T-cell (primary cell): ENCODE data around the gene KPNA1. TPM values are rescaled to one million over a fixed set of nuclear protein-coding genes. Genes with fewer than 3 reads are reported as not detected.

Experiments used
- ATAC-seq, 4 experiments: fragments of 200-7000 bp in 3 of 4; fragments of 150-1000 bp in 1 of 4; cut with Tn5 transposase; replicated peaks in 1 of 4; 1 replicate in 3 of 4; 2 replicates in 1 of 4; pipeline ENCODE4 v1.10.0; 2021; ENCODE audit warnings: moderate library complexity in 3 of 4, mild to moderate bottlenecking in 2 of 4, moderate number of reproducible peaks in 1 of 4
- CTCF ChIA-PET, 2 donors: fragments of 300-600 bp; sonication (Branson Sonifier 250); formaldehyde crosslinking; loops; one replicate each; lab custom pipeline; 2022; ENCODE audit warnings: antibody characterized with exemption in 2 of 2; lab: Charles Lee
- POLR2A ChIA-PET, 2 donors: fragments of 300-600 bp; sonication (Branson Sonifier 250); formaldehyde crosslinking; loops; one replicate each; lab custom pipeline; 2022; ENCODE audit warnings: antibody characterized with exemption in 2 of 2; lab: Charles Lee
- DNase-seq, 35 experiments: peaks; one replicate each; pipeline versions ENCODE4 v3.0.0 to v3.0.0-alpha.2; 2013 to 2023
- H3K27ac ChIP-seq: one replicate; pipeline ENCODE4 v1.5.1; 2013; ENCODE audit warnings: low read length
- H3K27me3 ChIP-seq, 2 experiments: replicated peaks in 1 of 2; 1 replicate in 1 of 2; 2 replicates in 1 of 2; pipeline versions ENCODE4 v1.6.1 to v1.7.0; 2013; ENCODE audit warnings: low read length in 1 of 2, mixed read lengths in 1 of 2; ENCODE audit not compliant: control insufficient read depth in 2 of 2, insufficient read depth in 2 of 2; ENCODE audit errors: extremely low read depth in 1 of 2
- H3K36me3 ChIP-seq, 2 donors: 1 replicate in 1 of 2; 2 replicates in 1 of 2; pipeline versions ENCODE4 v1.6.1 to v1.7.0; 2013; ENCODE audit warnings: low read length in 1 of 2; ENCODE audit not compliant: control insufficient read depth in 2 of 2, insufficient read depth in 1 of 2; ENCODE audit errors: extremely low read depth in 1 of 2
- H3K4me1 ChIP-seq, 2 experiments: 1 replicate in 1 of 2; 2 replicates in 1 of 2; pipeline versions ENCODE4 v1.6.1 to v1.7.0; 2013; ENCODE audit warnings: low read length in 2 of 2, mixed read lengths in 1 of 2; ENCODE audit not compliant: insufficient read depth in 2 of 2, control insufficient read depth in 1 of 2; ENCODE audit errors: extremely low read depth in 1 of 2
- H3K4me3 ChIP-seq, 2 donors: 1 replicate in 1 of 2; 2 replicates in 1 of 2; pipeline versions ENCODE4 v1.5.1 to v1.7.0; 2013; ENCODE audit warnings: mild to moderate bottlenecking in 2 of 2, low read length in 1 of 2, moderate library complexity in 1 of 2; ENCODE audit not compliant: control insufficient read depth in 1 of 2; ENCODE audit errors: extremely low read depth in 1 of 2
- H3K9me3 ChIP-seq: 2 replicates; pipeline ENCODE4 v1.7.0; 2013
- H3K27ac Mint-ChIP-seq, 2 donors: one replicate each; pipeline ENCODE4 v1.8.0; 2020 to 2021; ENCODE audit warnings: mild to moderate bottlenecking in 2 of 2, mixed read lengths in 2 of 2
- H3K27me3 Mint-ChIP-seq, 2 donors: one replicate each; pipeline ENCODE4 v1.8.0; 2021 to 2022; ENCODE audit warnings: mixed read lengths in 2 of 2
- H3K36me3 Mint-ChIP-seq: one replicate; pipeline ENCODE4 v1.8.0; 2021; ENCODE audit warnings: mixed read lengths
- H3K4me1 Mint-ChIP-seq, 3 donors: one replicate each; pipeline ENCODE4 v1.8.0; 2020 to 2022; ENCODE audit warnings: mixed read lengths in 3 of 3, mild to moderate bottlenecking in 1 of 3
- H3K4me3 Mint-ChIP-seq, 3 donors: one replicate each; pipeline ENCODE4 v1.8.0; 2020 to 2022; ENCODE audit warnings: mild to moderate bottlenecking in 3 of 3, mixed read lengths in 3 of 3, moderate library complexity in 3 of 3
- H3K9me3 Mint-ChIP-seq, 3 donors: one replicate each; pipeline ENCODE4 v1.8.0; 2020 to 2022; ENCODE audit warnings: mixed read lengths in 3 of 3
- WGBS: methylation state at CpG from one replicate; pipeline ENCODE4 v1.1.5; 2013; ENCODE audit warnings: missing lambda C conversion rate; ENCODE audit not compliant: insufficient coverage; 5-methylcytosine and 5-hydroxymethylcytosine counted together
- total RNA-seq, 35 experiments: library from RNA in 6 of 35; stranded (reverse) in 6 of 35; fragments of 120-200 nt in 1 of 35; gene quantifications; one replicate each; pipeline versions ENCODE4 v1.2.1 to v1.2.4 and lab custom pipeline; 2013 to 2026

KPNA1 gene
- total RNA-seq, 5 donors from 2014 or later (not counting 1 experiment from before 2014, with no cell fraction given) = 55.2 to 65.0 (median 57.5) TPM

- Histone ChIP-seq H3K4me3 (no peak overlapping the region), H3K36me3 (peaks cover 0 to 74% of the 10 kb centered on the region in 2 donors), H3K9me3 (no peaks in the 10 kb centered on the region), H3K27me3 (no peaks in the 10 kb centered on the region), H3K4me1 (no peaks in the 10 kb centered on the region), H3K27ac (no peak overlapping the region)
- CTCF ChIA-PET = no interaction called here
- ATAC-seq = no peak
- Mint-ChIP-seq H3K4me1 (peaks cover 6 to 15% (median 8%) of the 10 kb centered on the region in 3 donors), H3K27me3 (no peaks in the 10 kb centered on the region), H3K27ac (peak overlapping the region; percentile 31 to 76), H3K4me3 (no peak overlapping the region), H3K36me3 (peaks cover 60% of the 10 kb centered on the region), H3K9me3 (no peaks in the 10 kb centered on the region)
- no CpG with 5 or more reads among the region's 2 CpGs for WGBS
- POLR2A ChIA-PET = no interaction called here
- no peak for DNase-seq
These were observed 18.7 kb upstream of the KPNA1 start for GRCh38 chr3:122533480-122533879.

DNA sequence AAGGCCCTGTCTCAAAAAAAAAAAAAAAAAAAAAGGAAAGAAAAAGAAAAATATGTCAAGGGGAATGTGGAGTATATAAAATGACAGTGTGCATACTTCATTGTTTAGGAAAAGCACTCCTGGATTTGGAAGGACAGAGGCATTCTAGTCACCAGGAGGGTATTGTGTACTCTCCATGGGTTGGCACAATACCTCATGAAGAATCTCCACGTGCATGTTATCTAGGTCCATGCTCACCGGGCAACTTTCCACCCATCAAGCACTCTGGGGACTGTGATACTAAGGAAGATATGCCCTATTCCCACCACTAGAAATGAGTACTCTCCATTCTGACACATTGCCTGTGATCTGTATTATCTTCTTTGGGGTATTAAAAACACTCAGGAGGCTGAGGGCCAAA lies 15.4 kb upstream of the KPNA1 start:
- Histone ChIP-seq H3K4me1 (no peaks in the 10 kb centered on the region), H3K9me3 (no peaks in the 10 kb centered on the region), H3K27ac (no peak overlapping the region), H3K27me3 (no peaks in the 10 kb centered on the region), H3K4me3 (no peak overlapping the region), H3K36me3 (peaks cover 0 to 51% of the 10 kb centered on the region in 2 donors)
- DNase-seq = no peak
- H3K4me3 Mint-ChIP-seq = no peak overlapping the region
- ChIA-PET CTCF (no interaction called here), POLR2A (interaction anchor here in 1 of 2 donors (0.6 kb wide), 1 partner anchor 9 kb away, joined by 4 read pairs; no protein-coding TSS in a partner anchor)
- H3K4me1 Mint-ChIP-seq = peaks cover 0 to 9% (median 5%) of the 10 kb centered on the region in 3 donors
- H3K27ac Mint-ChIP-seq = no peak overlapping the region
- no peaks in the 10 kb centered on the region for H3K27me3 Mint-ChIP-seq
- ATAC-seq = no peak
- no peaks in the 10 kb centered on the region for H3K9me3 Mint-ChIP-seq
- H3K36me3 Mint-ChIP-seq = peaks cover 48% of the 10 kb centered on the region
- WGBS = no CpG with 5 or more reads among the region's 2 CpGs

DNA sequence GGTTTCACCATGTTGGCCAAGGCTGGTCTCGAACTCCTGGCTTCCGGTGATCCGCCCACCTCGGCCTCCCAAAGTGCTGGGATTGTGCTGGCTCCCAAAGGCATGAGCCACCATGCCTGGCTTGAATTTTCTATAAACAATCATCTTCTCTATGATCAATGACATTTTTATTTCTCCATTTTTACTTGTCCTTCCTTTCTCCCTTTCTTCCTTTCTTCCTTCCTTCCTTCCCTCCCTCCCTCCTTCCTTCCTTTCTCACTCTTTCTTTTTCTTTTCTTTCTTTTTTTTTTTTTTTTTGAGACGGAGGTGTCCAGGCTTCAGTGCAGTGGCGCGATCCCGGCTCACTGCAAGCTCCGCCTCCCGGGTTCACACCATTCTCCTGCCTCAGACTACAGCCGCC lies 8.6 kb upstream of the KPNA1 start:
- Mint-ChIP-seq H3K9me3 (no peaks in the 10 kb centered on the region), H3K36me3 (peaks cover 9% of the 10 kb centered on the region), H3K27ac (no peak overlapping the region), H3K4me1 (no peaks in the 10 kb centered on the region), H3K27me3 (no peaks in the 10 kb centered on the region), H3K4me3 (no peak overlapping the region)
- ATAC-seq (no peak), DNase-seq (no peak)
- no peak overlapping the region for H3K27ac ChIP-seq
- H3K27me3 ChIP-seq = no peaks in the 10 kb centered on the region
- no peak overlapping the region for H3K4me3 ChIP-seq
- ChIA-PET CTCF (no interaction called here), POLR2A (interaction anchor here (0.6 to 0.7 kb wide), 2 partner anchors 70 to 172 kb away, joined by 3 to 11 read pairs; no protein-coding TSS in a partner anchor)
- no peaks in the 10 kb centered on the region for H3K9me3 ChIP-seq
- no peaks in the 10 kb centered on the region for H3K4me1 ChIP-seq
- H3K36me3 ChIP-seq = peaks cover 0 to 7% of the 10 kb centered on the region in 2 donors
- WGBS = 82% methylated on average over 4 of the region's 11 CpGs

GRCh38 chr3:122520861-122521260 lies 6.1 kb upstream of the KPNA1 start:
- Histone ChIP-seq H3K27ac (no peak overlapping the region), H3K9me3 (no peaks in the 10 kb centered on the region), H3K4me3 (no peak overlapping the region), H3K4me1 (no peaks in the 10 kb centered on the region), H3K27me3 (no peaks in the 10 kb centered on the region), H3K36me3 (no peaks in the 10 kb centered on the region)
- DNase-seq = no peak
- Mint-ChIP-seq H3K27ac (no peak overlapping the region), H3K4me1 (no peaks in the 10 kb centered on the region), H3K4me3 (no peak overlapping the region), H3K27me3 (no peaks in the 10 kb centered on the region), H3K36me3 (no peaks in the 10 kb centered on the region), H3K9me3 (no peaks in the 10 kb centered on the region)
- no peak for ATAC-seq
- ChIA-PET CTCF (interaction anchor here in 1 of 2 donors (0.7 kb wide), 1 partner anchor 53 kb away, joined by 3 read pairs; no protein-coding TSS in a partner anchor), POLR2A (interaction anchor here in 1 of 2 donors (0.6 kb wide), 2 partner anchors 9 to 37 kb away, joined by 3 to 4 read pairs; no protein-coding TSS in a partner anchor)
- WGBS = no CpG with 5 or more reads among the region's 4 CpGs

- Histone ChIP-seq H3K27ac (no peak overlapping the region), H3K27me3 (no peaks in the 10 kb centered on the region), H3K4me3 (no peak overlapping the region), H3K4me1 (peaks cover 0 to 6% of the 10 kb centered on the region in 2 experiments), H3K9me3 (no peaks in the 10 kb centered on the region), H3K36me3 (no peaks in the 10 kb centered on the region)
- ATAC-seq (no peak), DNase-seq (no peak)
- Mint-ChIP-seq H3K4me3 (no peak overlapping the region), H3K36me3 (no peaks in the 10 kb centered on the region), H3K27me3 (no peaks in the 10 kb centered on the region), H3K9me3 (no peaks in the 10 kb centered on the region), H3K4me1 (peaks cover 2 to 5% (median 4%) of the 10 kb centered on the region in 3 donors), H3K27ac (no peak overlapping the region)
- ChIA-PET POLR2A (no interaction called here), CTCF (interaction anchor here in 1 of 2 donors (0.6 kb wide), 1 partner anchor 13 kb away, joined by 3 read pairs; no protein-coding TSS in a partner anchor)
These were observed 5.0 kb upstream of the KPNA1 start for GRCh38 chr3:122519693-122520092.

DNA sequence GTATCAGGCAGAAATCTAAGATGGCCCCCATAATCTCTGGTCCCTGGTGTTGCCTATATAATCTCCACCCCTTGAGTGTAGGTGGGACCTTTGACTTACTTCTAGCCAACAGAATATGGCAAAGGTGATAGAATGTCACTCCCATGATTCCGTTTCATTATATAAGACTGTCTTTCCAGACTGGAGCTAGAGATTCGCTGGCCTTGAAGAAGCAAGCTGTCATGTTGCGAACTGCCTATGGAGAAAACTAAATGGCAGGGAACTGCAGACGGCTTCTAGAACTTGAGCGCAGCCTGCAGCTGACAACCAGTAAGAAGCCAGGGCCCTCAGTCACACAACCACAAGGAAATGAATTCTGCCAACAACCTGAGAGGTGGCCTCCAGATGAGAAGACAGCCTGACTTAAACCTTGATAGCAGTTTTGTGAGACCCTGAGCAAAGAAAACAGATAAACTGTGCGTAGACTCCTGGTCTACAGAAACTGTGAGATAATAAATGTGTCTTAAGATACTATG lies 2.2 kb upstream of the KPNA1 start:
- POLR2A ChIA-PET = interaction anchor here in 1 of 2 donors (0.7 kb wide), 1 partner anchor 685 kb away, joined by 3 read pairs; the partner anchor contains the start of gene SEC22A
- CTCF ChIA-PET = no interaction called here
- ATAC-seq = no peak

More for the DNA sequence above, 2.2 kb upstream of the KPNA1 start:
- H3K36me3 ChIP-seq = no peaks in the 10 kb centered on the region
- H3K9me3 Mint-ChIP-seq = no peaks in the 10 kb centered on the region
- no peaks in the 10 kb centered on the region for H3K36me3 Mint-ChIP-seq
- no peaks in the 10 kb centered on the region for H3K9me3 ChIP-seq
- H3K27me3 Mint-ChIP-seq = no peaks in the 10 kb centered on the region
- peaks cover 6 to 17% of the 10 kb centered on the region in 2 experiments for H3K4me1 ChIP-seq
- peaks cover 20 to 26% (median 24%) of the 10 kb centered on the region in 3 donors for H3K4me1 Mint-ChIP-seq
- no peaks in the 10 kb centered on the region for H3K27me3 ChIP-seq
- DNase-seq = no peak
- H3K27ac ChIP-seq = no peak overlapping the region
- H3K4me3 Mint-ChIP-seq = no peak overlapping the region
- no peak overlapping the region for H3K4me3 ChIP-seq
- WGBS = 92% methylated on average over 5 of the region's 6 CpGs
- no peak overlapping the region for H3K27ac Mint-ChIP-seq
